Activated naive CD8-positive, alpha-beta T cell (primary cell): ENCODE results near the gene CTIF.

Source experiments
- H3K27ac Mint-ChIP-seq: one replicate; pipeline ENCODE4 v1.8.0; 2021; ENCODE audit warnings: mixed read lengths
- H3K27me3 Mint-ChIP-seq: one replicate; pipeline ENCODE4 v1.8.0; 2021; ENCODE audit warnings: mixed read lengths
- H3K36me3 Mint-ChIP-seq: one replicate; pipeline ENCODE4 v1.8.0; 2021; ENCODE audit warnings: mixed read lengths
- H3K4me1 Mint-ChIP-seq: one replicate; pipeline ENCODE4 v1.8.0; 2021; ENCODE audit warnings: low read depth, mixed read lengths
- H3K4me3 Mint-ChIP-seq: one replicate; pipeline ENCODE4 v1.8.0; 2021; ENCODE audit warnings: mild to moderate bottlenecking, mixed read lengths
- H3K9me3 Mint-ChIP-seq: one replicate; pipeline ENCODE4 v1.8.0; 2021; ENCODE audit warnings: low read depth, mixed read lengths

Gene CTIF

DNA sequence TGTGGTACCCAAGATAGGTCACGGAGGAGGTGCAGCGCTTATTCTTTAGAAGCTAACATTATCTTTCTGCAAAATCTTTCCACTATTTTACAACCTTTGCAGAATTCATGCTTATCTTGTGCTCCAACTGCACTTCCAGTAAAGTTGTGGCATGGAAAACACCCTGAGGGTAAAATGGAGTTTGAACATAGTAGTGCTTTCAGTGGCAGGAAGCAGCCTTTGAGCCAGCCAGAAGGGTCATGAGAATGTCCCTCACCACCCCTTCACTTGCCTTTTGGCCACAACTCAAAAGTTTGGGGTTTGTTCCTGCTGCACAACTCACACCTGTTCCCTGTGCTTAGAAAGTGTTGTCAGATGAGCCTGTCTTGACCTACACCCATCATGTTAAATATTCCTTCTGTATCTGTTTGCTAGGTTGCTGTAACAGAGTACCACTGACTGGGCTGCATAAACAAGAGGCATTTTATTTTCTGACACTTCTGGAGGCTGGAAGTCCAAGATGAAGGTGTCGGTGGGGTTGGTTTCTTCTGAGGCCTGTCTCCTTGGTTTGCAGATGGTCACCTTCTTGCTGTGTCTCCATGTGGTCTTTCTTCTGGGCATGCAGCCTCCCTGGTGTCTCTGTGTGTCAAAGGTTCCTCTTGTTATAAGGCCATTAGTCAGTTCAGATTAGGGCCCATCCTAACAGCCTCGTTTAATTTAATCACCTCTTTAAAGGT is 217.8 kb downstream of the CTIF start:
- H3K27ac Mint-ChIP-seq: no peak overlapping the region
- H3K4me3 Mint-ChIP-seq: no peak overlapping the region
- H3K4me1 Mint-ChIP-seq: no peaks in the 10 kb centered on the region
- H3K36me3 Mint-ChIP-seq: no peaks in the 10 kb centered on the region
- no peaks in the 10 kb centered on the region for H3K27me3 Mint-ChIP-seq
- no peaks in the 10 kb centered on the region for H3K9me3 Mint-ChIP-seq

DNA sequence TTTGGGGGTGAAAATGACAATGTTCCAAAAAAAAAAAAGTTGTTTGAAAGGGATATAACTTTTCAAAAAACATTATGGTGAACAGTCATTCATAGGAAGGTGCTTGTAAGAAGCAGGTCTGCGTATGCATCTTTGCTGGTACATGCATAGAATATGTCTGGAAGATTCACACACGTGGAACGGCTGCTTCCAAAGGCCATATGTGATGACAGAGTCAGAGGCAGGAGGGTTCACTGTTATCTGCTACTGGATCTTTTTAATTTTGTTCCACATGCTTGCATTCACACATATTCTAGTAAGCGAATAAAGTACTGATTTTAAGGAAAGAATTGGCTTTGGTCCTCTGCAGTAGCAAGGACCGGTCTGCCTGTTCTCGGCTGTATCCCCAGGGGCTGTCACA is 218.5 kb downstream of the CTIF start:
- no peaks in the 10 kb centered on the region for H3K9me3 Mint-ChIP-seq
- H3K27me3 Mint-ChIP-seq: no peaks in the 10 kb centered on the region
- no peak overlapping the region for H3K4me3 Mint-ChIP-seq
- H3K36me3 Mint-ChIP-seq: no peaks in the 10 kb centered on the region
- no peak overlapping the region for H3K27ac Mint-ChIP-seq
- H3K4me1 Mint-ChIP-seq: no peaks in the 10 kb centered on the region

DNA sequence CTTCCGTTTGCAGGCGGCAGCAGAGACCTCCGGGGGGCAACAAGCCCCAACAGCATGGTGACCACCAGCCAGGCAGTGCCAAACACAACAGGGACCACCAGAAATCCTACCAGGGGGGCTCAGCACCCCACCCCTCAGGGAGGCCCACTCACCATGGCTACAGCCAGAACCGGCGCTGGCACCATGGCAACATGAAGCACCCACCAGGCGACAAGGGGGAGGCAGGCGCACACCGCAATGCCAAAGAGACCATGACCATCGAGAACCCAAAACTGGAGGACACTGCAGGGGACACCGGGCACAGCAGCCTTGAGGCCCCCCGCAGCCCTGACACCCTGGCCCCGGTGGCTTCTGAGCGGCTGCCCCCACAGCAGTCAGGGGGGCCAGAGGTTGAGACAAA is 219.1 kb downstream of the CTIF start:
- H3K27ac Mint-ChIP-seq: no peak overlapping the region
- no peak overlapping the region for H3K4me3 Mint-ChIP-seq
- no peaks in the 10 kb centered on the region for H3K4me1 Mint-ChIP-seq
- no peaks in the 10 kb centered on the region for H3K9me3 Mint-ChIP-seq
- no peaks in the 10 kb centered on the region for H3K27me3 Mint-ChIP-seq
- H3K36me3 Mint-ChIP-seq: no peaks in the 10 kb centered on the region

DNA sequence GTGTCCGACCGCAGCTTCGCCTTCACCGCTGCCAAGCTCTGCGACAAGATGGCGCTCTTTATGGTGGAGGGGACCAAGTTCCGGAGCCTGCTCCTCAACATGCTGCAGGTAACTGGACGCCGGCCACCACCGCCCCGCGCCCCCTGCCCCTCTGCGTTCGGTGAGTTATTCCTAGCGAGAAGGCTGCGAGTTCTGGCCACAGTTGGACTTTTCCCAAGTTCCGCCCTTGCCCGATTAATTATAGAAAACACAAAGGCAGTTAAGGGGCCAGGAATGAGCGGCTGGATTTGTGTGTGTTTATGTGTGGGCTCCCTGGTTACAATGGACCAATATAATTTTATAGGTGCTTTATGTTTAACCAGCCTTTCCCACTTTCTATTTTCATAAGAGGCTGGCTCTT is 222.8 kb downstream of the CTIF start:
- no peak overlapping the region for H3K4me3 Mint-ChIP-seq
- H3K27me3 Mint-ChIP-seq: no peaks in the 10 kb centered on the region
- H3K4me1 Mint-ChIP-seq: no peaks in the 10 kb centered on the region
- no peaks in the 10 kb centered on the region for H3K36me3 Mint-ChIP-seq
- H3K27ac Mint-ChIP-seq: no peak overlapping the region
- no peaks in the 10 kb centered on the region for H3K9me3 Mint-ChIP-seq

DNA sequence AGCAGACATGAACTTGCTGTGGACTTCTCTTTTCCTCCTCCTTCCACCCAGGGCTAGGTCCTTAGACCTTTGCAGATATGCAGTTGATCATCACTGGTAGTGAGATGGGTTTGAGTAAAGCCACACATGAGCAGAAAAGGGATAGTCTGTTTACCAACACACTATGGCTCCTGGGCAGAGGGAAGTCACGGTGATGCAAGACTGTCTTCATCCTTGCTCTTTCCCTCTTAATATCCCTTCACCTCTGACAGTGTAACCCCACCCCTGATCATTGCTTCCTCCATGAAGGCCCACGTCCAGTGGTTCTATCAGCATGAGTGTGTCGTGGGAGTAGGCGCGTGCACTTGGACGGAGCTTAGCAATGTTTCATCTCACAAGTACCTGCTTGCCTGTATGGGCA is 223.2 kb downstream of the CTIF start:
- no peak overlapping the region for H3K27ac Mint-ChIP-seq
- no peak overlapping the region for H3K4me3 Mint-ChIP-seq
- H3K9me3 Mint-ChIP-seq: no peaks in the 10 kb centered on the region
- H3K27me3 Mint-ChIP-seq: no peaks in the 10 kb centered on the region
- H3K36me3 Mint-ChIP-seq: no peaks in the 10 kb centered on the region
- no peaks in the 10 kb centered on the region for H3K4me1 Mint-ChIP-seq

DNA sequence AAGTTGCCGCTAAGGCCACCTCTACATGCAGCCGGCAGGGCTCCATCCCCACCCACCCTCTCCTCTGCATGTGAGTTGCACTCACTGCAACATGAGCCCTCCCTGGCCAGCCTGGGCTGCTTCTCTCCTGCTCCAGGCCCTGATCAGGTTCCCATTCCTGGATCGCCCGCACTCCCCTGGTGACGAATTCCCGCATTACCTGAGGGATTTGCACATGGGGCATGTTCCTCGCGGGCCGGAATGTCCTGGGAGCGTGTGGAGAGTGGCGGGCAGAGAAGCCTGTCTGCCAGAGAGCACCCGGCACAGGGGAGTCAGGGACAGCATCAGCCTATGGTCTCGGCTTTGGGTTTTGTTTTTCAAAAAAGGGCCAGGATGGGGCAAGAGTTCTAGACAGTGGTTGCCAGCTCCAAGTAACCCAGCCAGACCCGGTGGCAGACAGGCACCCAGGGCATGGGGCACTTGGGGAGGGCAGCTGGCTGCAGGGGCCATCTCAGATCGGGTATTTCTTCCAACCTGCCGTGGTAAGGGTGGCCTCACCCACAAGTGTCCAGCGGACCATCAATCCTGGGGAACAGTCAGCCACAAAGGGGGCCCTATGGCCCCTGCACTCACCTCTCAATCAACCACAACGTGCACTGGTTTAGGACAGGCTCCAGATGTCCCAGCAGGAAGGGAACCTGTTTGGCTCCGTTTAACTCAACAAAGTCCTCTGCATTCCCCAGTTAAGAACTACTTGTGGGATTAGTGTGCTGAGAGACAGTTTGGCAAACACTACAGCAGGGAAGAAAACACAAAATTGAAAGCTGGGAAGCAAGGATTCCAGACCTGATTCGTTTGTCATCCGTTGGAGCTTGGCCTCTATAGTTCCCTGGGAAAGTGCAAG is 224.2 kb downstream of the CTIF start:
- Mint-ChIP-seq H3K9me3 (no peaks in the 10 kb centered on the region), H3K4me3 (no peak overlapping the region), H3K27me3 (no peaks in the 10 kb centered on the region), H3K4me1 (no peaks in the 10 kb centered on the region), H3K27ac (no peak overlapping the region), H3K36me3 (no peaks in the 10 kb centered on the region)

DNA sequence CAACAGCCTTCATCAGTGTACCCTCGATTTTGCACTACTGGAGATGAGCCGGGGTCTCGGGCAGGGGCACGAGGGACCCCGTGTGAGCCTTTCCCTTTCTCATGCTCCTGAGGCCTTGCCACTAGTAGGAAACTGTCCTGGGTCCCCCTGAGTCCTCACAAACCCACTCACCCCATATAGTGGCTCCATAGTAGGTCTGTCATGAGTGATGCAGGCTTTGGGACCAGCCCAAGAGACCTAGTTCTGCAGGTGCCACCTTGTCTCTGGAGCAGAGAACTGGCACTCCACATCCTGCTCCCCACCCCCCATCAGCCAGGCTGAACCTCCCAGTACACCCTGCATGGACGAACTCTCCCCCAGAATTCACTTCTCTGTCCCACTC is 224.9 kb downstream of the CTIF start:
- no peaks in the 10 kb centered on the region for H3K9me3 Mint-ChIP-seq
- no peaks in the 10 kb centered on the region for H3K36me3 Mint-ChIP-seq
- no peaks in the 10 kb centered on the region for H3K4me1 Mint-ChIP-seq
- H3K4me3 Mint-ChIP-seq: no peak overlapping the region
- no peak overlapping the region for H3K27ac Mint-ChIP-seq
- H3K27me3 Mint-ChIP-seq: no peaks in the 10 kb centered on the region

DNA sequence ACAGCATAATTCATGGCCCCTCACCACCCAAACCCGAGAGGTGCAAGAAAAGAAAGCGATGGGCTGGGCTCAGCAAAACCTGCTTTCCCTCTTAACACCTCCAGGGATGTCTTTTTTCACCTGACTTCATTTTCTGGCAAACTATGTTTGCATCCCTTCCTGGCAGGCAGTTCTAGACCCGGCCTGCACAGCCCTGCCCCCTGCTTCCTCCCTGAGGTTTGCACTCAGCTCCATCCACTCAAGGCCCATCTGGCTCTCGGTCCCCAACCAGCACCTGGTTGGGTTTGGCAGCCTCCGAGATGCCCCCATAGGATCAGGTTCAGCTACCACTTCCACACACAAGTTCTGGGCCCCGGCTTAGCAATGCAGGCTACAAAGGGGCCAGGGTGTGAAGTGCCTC is 226.2 kb downstream of the CTIF start:
- Mint-ChIP-seq H3K4me1 (no peaks in the 10 kb centered on the region), H3K27me3 (no peaks in the 10 kb centered on the region), H3K36me3 (no peaks in the 10 kb centered on the region), H3K4me3 (no peak overlapping the region), H3K9me3 (no peaks in the 10 kb centered on the region), H3K27ac (no peak overlapping the region)

DNA sequence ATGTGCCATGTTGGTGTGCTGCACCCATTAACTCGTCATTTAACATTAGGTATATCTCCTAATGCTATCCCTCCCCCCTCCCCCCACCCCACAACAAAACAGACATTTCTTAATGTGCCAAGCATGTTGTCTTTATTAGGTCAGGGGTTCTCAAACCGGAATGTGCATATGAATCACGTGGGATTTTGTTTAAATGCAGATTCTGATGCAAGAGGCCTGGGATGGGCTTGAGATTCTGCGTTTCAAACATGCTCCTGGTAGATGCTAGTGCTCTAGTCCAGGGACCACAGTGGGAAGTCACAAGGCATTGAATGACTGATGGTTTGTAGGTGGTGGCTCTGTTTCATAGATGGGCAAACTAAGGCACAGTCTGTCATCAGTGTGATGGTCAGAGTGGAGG is 227.2 kb downstream of the CTIF start:
- Mint-ChIP-seq H3K4me1 (no peaks in the 10 kb centered on the region), H3K27me3 (no peaks in the 10 kb centered on the region), H3K36me3 (no peaks in the 10 kb centered on the region), H3K4me3 (no peak overlapping the region), H3K27ac (no peak overlapping the region), H3K9me3 (no peaks in the 10 kb centered on the region)

DNA sequence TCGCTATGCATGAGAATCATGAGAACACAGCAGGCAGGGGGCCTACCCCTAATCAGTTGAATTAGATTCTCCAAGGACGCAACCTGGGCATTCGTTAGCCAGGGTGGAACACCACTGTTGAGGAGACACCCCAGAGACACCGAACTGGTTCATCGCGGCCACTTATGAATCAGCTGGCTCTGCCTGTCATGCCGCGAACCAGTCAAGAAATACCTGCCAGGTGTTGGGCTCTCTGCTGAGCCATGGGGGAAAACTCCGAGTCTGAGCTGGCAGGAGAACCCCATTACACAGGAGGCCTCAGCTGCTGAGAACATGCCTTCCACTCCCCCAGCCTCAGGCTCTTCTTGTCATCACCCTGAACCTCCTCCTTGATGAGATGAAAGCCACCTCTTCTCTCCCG is 227.7 kb downstream of the CTIF start:
- Mint-ChIP-seq H3K4me3 (no peak overlapping the region), H3K9me3 (no peaks in the 10 kb centered on the region), H3K27me3 (no peaks in the 10 kb centered on the region), H3K4me1 (no peaks in the 10 kb centered on the region), H3K36me3 (no peaks in the 10 kb centered on the region), H3K27ac (no peak overlapping the region)

DNA sequence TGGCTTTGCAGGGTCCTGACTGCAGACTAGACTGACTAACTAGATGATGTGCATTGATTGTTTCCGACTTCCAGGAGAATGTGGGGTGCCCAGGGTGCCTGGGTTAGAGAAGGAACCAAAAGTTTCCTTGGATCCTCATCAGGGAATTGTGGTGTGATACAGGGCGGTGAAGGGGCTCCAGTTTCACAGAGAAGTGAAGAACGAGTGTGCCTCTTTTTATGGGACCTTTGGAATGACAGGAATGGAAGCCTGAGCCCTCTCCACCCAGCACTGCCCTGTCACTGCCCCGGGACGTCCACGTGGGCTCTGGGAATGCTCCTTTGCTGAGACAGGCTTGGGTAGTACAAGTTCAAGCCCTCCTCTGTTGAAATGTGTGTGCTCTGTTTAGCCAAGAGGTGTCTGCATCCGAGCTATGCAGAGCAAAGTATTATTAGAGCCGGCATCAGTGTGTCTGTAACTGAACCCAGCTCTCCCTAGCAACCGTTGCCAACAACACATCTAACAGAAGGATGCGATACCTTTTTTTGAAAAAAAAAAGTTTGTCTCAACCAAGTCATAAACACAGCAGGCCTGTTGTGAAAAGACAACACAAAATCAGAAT is 228.4 kb downstream of the CTIF start:
- Mint-ChIP-seq H3K27me3 (no peaks in the 10 kb centered on the region), H3K9me3 (no peaks in the 10 kb centered on the region), H3K4me3 (no peak overlapping the region), H3K4me1 (no peaks in the 10 kb centered on the region), H3K36me3 (no peaks in the 10 kb centered on the region), H3K27ac (no peak overlapping the region)

DNA sequence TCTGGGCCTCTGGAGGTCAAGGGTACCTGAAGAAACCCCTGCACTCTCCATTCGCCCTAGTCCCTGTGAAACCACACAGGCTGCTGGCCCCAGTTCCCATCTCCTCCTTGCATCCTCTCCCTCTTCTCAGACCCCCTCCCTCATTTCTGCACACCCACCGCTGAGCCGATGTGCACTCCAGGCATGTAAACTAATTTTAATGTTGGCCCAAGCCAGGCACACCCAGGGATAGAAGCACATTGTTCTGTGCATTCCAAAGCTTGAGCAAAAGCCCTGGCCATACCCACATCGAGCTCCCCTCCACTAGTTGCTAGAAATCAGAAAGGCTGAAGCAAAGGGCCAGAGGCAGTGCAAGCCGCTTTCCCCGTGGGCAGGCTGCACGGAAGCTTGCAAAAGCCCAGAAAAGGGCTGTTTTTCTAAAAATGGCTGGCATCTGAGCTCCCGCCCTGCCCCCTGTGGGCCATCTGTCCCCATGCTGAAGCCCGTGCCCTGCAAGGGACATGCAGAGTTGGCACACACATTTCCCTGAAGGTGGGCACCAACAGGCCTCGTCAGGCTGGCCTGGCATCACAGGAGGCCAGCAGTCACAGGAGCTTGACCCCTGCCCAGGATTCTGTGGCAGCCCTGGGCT is 230.3 kb downstream of the CTIF start:
- H3K36me3 Mint-ChIP-seq: no peaks in the 10 kb centered on the region
- H3K27me3 Mint-ChIP-seq: no peaks in the 10 kb centered on the region
- no peaks in the 10 kb centered on the region for H3K4me1 Mint-ChIP-seq
- H3K9me3 Mint-ChIP-seq: no peaks in the 10 kb centered on the region
- H3K27ac Mint-ChIP-seq: no peak overlapping the region
- H3K4me3 Mint-ChIP-seq: no peak overlapping the region

DNA sequence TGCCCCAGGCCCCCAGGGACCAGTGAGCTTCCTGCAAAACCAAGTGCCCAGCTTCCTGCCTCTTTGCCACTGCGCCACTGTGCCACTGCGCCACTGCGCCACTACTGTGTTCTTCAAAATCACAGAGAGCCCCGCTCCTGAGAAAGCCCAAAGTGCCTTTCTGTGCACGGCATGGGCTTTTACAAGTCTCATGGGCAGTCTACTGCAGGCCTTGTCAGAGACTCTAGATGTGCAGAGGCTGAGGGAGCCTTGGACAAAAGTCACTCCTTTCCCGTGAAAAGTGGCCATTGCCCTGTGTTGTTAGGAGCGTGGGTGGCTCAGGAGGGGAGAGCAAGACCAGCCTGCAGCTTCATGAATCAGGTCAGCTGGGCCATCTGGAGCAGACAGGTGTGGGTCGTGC is 231.4 kb downstream of the CTIF start:
- H3K4me1 Mint-ChIP-seq: no peaks in the 10 kb centered on the region
- H3K4me3 Mint-ChIP-seq: no peak overlapping the region
- no peaks in the 10 kb centered on the region for H3K36me3 Mint-ChIP-seq
- no peaks in the 10 kb centered on the region for H3K9me3 Mint-ChIP-seq
- no peak overlapping the region for H3K27ac Mint-ChIP-seq
- H3K27me3 Mint-ChIP-seq: no peaks in the 10 kb centered on the region

DNA sequence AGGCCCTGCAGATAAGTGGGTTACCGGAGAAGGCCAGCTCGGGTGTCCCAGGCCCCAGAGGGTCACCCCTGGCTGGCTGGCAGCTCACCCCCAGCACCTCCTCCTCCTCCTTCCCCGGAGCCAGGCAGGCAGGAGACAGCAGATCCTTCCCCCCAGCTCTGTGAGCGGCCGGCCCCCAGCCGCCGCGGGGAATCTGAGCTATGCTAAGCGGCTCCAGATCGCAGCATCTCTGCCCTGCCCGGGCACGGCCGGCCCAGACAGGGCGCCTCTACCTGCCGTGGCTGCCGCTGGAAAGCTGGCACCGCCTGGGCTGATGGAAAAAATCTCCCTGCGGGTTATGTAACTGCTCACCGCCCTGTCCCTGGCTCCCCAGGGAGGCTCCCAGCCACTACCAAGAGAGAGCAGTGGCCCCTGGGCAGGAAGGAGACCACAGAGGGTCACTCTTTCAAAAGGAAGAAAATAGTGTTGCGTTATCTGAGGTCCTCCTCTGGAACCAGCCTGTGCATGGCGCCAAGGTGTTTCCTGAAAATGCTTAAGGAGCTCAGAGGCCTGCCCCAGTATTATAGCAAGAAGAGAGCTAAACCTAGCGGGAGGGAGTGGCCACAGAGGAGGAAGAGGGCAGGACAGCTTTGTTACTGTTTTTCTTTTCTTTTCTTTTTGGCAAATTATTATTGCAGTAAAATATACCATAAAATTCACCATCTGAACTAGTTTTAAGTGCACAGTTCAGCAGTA is 233.0 kb downstream of the CTIF start:
- no peaks in the 10 kb centered on the region for H3K27me3 Mint-ChIP-seq
- no peak overlapping the region for H3K27ac Mint-ChIP-seq
- H3K9me3 Mint-ChIP-seq: no peaks in the 10 kb centered on the region
- H3K4me3 Mint-ChIP-seq: no peak overlapping the region
- H3K4me1 Mint-ChIP-seq: no peaks in the 10 kb centered on the region
- no peaks in the 10 kb centered on the region for H3K36me3 Mint-ChIP-seq

DNA sequence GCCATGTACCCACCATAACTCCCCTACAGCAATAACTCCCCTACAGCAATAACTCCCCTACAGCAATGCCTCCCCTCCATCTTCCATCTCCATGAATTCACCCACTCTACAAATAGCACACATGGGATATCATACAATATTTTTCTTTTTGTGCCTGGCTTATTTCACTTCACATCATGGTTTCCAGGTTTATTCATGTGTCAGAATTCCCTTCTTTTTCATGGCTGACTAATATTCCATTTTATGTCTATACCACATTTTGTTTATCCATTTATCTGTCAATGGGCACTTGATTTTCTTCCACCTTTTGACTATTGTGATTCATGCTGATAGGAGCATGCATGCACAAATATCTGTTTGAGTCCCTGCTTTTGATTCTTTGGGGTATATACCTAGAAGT is 233.6 kb downstream of the CTIF start:
- Mint-ChIP-seq H3K27ac (no peak overlapping the region), H3K36me3 (no peaks in the 10 kb centered on the region), H3K4me1 (peaks cover 1% of the 10 kb centered on the region), H3K27me3 (no peaks in the 10 kb centered on the region), H3K4me3 (no peak overlapping the region), H3K9me3 (no peaks in the 10 kb centered on the region)
